WI38 (cell line): Measurements from ENCODE around the gene DDX41.

Source experiments
- H3K4me3 ChIP-seq: 2 replicates; pipeline ENCODE4 v1.5.1; 2011; ENCODE audit warnings: low read depth, mild to moderate bottlenecking, control low read depth, low read length
- CTCF ChIP-seq: IDR thresholded peaks from 2 replicates; pipeline ENCODE4 v1.5.1; 2012; ENCODE audit warnings: low read depth, mild to moderate bottlenecking, control low read depth, low read length

Gene DDX41

GRCh38 chr5:177511796-177512675 is 4.7 kb downstream of the DDX41 start:
- TF ChIP-seq CTCF = no peak

GRCh38 chr5:177511181-177511580 is 5.6 kb downstream of the DDX41 start:
- no peak for TF ChIP-seq CTCF
- no peak overlapping the region for H3K4me3 ChIP-seq

More at GRCh38 chr5:177511796-177512675, 4.7 kb downstream of the DDX41 start:
- no peak overlapping the region for H3K4me3 ChIP-seq

GRCh38 chr5:177510567-177511053 is 6.2 kb downstream of the DDX41 start:
- TF ChIP-seq CTCF = no peak
- H3K4me3 ChIP-seq = no peak overlapping the region

- no peak for TF ChIP-seq CTCF
- H3K4me3 ChIP-seq = no peak overlapping the region
These were observed 6.7 kb downstream of the DDX41 start for GRCh38 chr5:177509991-177510566.

- no peak for TF ChIP-seq CTCF
- no peak within 1 kb of the TSS for H3K4me3 ChIP-seq
These were observed 7.3 kb downstream of the DDX41 start, which contains the start of gene DOK3 for GRCh38 chr5:177509381-177509951. Gene DOK3 (minus strand): TSS chr5:177509826. CDS start chr5:177509540, 286 bp downstream.

- H3K4me3 ChIP-seq = no peak overlapping the region
- no peak for TF ChIP-seq CTCF
These were observed 7.9 kb downstream of the DDX41 start for GRCh38 chr5:177508837-177509236.

GRCh38 chr5:177508221-177508611 is 8.5 kb downstream of the DDX41 start:
- TF ChIP-seq CTCF = no peak
- no peak overlapping the region for H3K4me3 ChIP-seq
